Ovary (tissue), 9 donors: ENCODE measurements around the gene SLC24A1. TPM values are rescaled to one million over a fixed set of nuclear protein-coding genes. Genes with fewer than 3 reads are reported as not detected.

Source experiments
- DNase-seq, 5 donors: peaks; one replicate each; pipeline ENCODE4 v3.0.0-alpha.2; 2019 to 2020
- H3K27ac ChIP-seq, 2 donors: fragments of 200-600 bp; one replicate each; pipeline versions ENCODE4 v1.5.1 to v1.8.0; 2019 to 2022
- H3K27me3 ChIP-seq: fragments of 200-600 bp; one replicate; pipeline ENCODE4 v1.8.0; 2022
- H3K36me3 ChIP-seq: fragments of 200-600 bp; sonication (generic); one replicate; pipeline ENCODE4 v1.5.1; 2019
- H3K4me1 ChIP-seq: one replicate; pipeline ENCODE4 v1.8.1; 2013; ENCODE audit warnings: mild to moderate bottlenecking, moderate library complexity; ENCODE audit not compliant: insufficient read depth
- H3K4me3 ChIP-seq: fragments of 200-600 bp; sonication (generic); one replicate; pipeline ENCODE4 v1.5.1; 2017
- H3K9me3 ChIP-seq, 2 donors: fragments of 200-600 bp in 1 of 2; sonication (generic) in 1 of 2; one replicate each; pipeline versions ENCODE4 v1.5.1 to v1.8.1; 2013 to 2019; ENCODE audit warnings: mild to moderate bottlenecking in 1 of 2, moderate library complexity in 1 of 2
- EP300 ChIP-seq: sonication (generic); formaldehyde crosslinking; IDR thresholded peaks from one replicate; pipeline ENCODE4 v1.6.1; 2017; ENCODE audit warnings: antibody characterized with exemption
- POLR2A ChIP-seq: fragments of 450-650 bp; IDR thresholded peaks from one replicate; pipeline ENCODE4 v1.6.1; 2017; ENCODE audit warnings: antibody characterized with exemption, mild to moderate bottlenecking, moderate library complexity
- WGBS, 3 donors: extraction: QIAGEN DNeasy Blood & Tissue Kit in 1 of 3; methylation state at CpG; one replicate each; pipeline versions ENCODE4 v1.1.5 to v1.1.7; 2013 to 2017; 5-methylcytosine and 5-hydroxymethylcytosine counted together
- intact Hi-C, 4 donors: fragments of 100-400 bp; cut with DNase I; formaldehyde crosslinking; loops; one replicate each; pipeline versions ENCODE4 v1.11.0 to v1.15.1; 2022 to 2023
- polyA plus RNA-seq, 2 donors: library from polyadenylated mRNA; stranded (reverse); fragments of 200-250 nt in 1 of 2; fragments of 350-450 nt in 1 of 2; fragmentation: Illumina TruSeq in 1 of 2; extraction: RNeasy Lipid Tissue Mini Kit (QIAGEN cat#74804) in 1 of 2; gene quantifications; one replicate each; pipeline ENCODE4 v1.2.3, GENCODE V29; 2013 to 2014
- total RNA-seq, 7 donors: library from RNA; depleted of rRNA in 2 of 7; stranded (reverse); fragments of >200 nt in 2 of 7; fragmentation: NEBNext Ultra II Directional in 3 of 7; extraction: Animal tissue kit (Norgen Biotek cat#: 25700) in 3 of 7; gene quantifications; one replicate each; pipeline versions ENCODE4 v1.1.0 to v1.2.4, GENCODE V29; 2016 to 2023
- TF ChIP-seq, protein P1 (sequence below), 3 donors: fragments of 450-650 bp in 2 of 3; fragments of 200-600 bp in 1 of 3; IDR thresholded peaks; one replicate each; pipeline versions ENCODE4 v1.5.1 to v1.8.0; 2016 to 2022; ENCODE audit warnings: antibody characterized with exemption in 3 of 3, mild to moderate bottlenecking in 1 of 3
- donor health status: DM: no; HTN: no; CAD: no; lungs with moderate emphysema.
- donor health status: DM: no; HTN: no; CAD: no.
- donor health status: Bipolar disorder and iron deficiency.
- donor health status: DM: yes; HTN: yes; CAD: no.
- donor health status: DM: no; HTN: no; CAD: no.
- donor health status: DM: yes; HTN: yes; CAD: no.

The SLC24A1 gene
- total and polyA plus RNA-seq, 9 donors: 4.5 to 17.4 (median 11.3) TPM

DNA sequence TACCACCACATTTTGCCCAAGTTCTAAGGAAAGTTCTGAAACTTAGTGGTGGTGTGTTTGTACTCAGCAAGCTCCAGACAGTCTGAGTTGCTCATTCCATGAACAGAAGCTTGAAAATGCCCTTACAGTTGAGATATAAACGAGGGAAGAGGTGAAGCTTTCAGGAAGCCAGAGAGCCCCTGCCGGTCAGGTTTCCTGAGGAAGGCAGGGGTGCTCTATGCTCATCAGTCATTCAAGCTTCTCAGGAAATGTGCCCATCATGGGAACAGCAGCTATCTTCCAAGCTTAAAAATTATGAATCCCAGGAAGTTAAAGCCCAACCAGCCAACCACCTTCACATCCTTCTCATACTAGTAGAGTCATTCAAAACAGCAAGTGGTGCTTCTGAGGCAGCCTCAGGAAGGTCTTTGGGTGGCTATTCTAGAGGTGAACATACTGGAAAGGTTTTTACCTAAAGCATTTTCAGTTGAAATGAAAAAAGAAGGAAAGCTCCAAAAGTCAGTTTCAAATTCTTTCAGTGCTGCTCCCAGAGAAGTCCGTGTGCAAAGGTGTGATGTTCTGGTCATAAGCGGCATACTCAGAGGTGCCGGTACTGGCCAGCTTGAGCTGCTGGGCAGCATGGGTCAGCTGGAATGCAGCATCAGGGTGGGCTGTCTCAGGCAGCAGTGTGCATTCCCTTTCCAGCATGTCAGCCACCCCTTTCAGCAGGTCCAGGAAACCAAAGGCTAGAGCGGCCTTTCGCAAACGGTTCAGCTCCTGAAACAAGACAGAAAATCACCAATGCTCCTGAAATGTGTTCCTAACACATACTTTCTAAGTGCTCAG is 42.6 kb upstream of the SLC24A1 start:
- H3K27ac ChIP-seq: no peak overlapping the region
- DNase-seq: no peak
- no peaks in the 10 kb centered on the region for H3K36me3 ChIP-seq
- TF ChIP-seq POLR2A (no peak), EP300 (no peak)
- TF ChIP-seq, protein P1, sequence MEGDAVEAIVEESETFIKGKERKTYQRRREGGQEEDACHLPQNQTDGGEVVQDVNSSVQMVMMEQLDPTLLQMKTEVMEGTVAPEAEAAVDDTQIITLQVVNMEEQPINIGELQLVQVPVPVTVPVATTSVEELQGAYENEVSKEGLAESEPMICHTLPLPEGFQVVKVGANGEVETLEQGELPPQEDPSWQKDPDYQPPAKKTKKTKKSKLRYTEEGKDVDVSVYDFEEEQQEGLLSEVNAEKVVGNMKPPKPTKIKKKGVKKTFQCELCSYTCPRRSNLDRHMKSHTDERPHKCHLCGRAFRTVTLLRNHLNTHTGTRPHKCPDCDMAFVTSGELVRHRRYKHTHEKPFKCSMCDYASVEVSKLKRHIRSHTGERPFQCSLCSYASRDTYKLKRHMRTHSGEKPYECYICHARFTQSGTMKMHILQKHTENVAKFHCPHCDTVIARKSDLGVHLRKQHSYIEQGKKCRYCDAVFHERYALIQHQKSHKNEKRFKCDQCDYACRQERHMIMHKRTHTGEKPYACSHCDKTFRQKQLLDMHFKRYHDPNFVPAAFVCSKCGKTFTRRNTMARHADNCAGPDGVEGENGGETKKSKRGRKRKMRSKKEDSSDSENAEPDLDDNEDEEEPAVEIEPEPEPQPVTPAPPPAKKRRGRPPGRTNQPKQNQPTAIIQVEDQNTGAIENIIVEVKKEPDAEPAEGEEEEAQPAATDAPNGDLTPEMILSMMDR (IDR thresholded peaks at IDR 0.05): no peak
- H3K27me3 ChIP-seq: no peaks in the 10 kb centered on the region
- peaks cover 5% of the 10 kb centered on the region for H3K4me1 ChIP-seq
- WGBS, 3 donors: 74 to 76% (median 74%) methylated on average over 8 of the region's 8 CpGs
- H3K4me3 ChIP-seq: no peak overlapping the region
- no peaks in the 10 kb centered on the region for H3K9me3 ChIP-seq
- intact Hi-C loops: no loop called here

DNA sequence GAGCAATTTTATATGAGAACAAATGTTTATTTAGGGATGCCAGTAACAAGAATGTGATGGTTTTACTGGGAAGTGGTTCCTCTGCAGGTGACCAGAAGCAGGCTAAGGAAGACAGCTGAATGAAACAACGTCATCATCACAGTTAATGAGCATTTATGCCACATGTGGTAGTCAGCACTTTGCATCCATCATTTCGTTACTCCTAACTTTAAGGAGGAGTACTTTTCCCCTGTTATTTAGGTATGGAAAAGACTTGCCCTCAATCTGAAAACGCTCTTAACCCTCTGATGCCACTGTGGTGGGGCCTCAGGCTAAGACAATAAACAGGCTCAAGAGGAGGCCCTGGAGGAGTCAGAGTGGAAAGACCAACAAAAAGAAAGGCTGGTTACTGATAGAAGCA is 42.0 kb upstream of the SLC24A1 start:
- intact Hi-C loops: no loop called here
- no peak for TF ChIP-seq POLR2A
- TF ChIP-seq EP300: no peak
- TF ChIP-seq, protein P1 (IDR thresholded peaks at IDR 0.05): no peak
- H3K36me3 ChIP-seq: no peaks in the 10 kb centered on the region

DNA sequence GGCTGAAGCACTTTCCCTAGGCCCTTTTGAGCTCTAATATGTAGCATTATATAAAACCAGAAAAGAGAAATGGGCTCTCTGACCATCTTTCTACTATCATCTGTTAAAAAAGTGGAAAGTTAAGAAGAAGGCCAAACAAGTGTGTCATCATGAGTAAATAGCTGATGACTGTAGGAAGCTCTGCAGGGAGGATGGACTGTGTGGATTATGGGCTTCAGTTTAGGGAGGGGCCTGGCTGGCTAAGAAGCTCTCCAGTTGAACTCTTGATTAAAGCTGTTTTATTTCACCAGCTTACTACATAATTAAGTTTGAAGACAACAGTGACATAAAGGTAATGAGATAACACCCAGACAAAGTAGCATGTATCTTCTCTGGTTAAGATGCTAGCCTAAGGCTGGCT is 41.5 kb upstream of the SLC24A1 start:
- Histone ChIP-seq H3K36me3 (no peaks in the 10 kb centered on the region), H3K27me3 (no peaks in the 10 kb centered on the region), H3K9me3 (no peaks in the 10 kb centered on the region), H3K4me1 (peaks cover 5% of the 10 kb centered on the region), H3K4me3 (no peak overlapping the region), H3K27ac (no peak overlapping the region)
- DNase-seq: no peak
- TF ChIP-seq, protein P1 (IDR thresholded peaks at IDR 0.05): no peak
- TF ChIP-seq EP300 (no peak), POLR2A (no peak)
- intact Hi-C loops: no loop called here

More for the DNA sequence above, 42.0 kb upstream of the SLC24A1 start:
- Histone ChIP-seq H3K27ac (no peak overlapping the region), H3K9me3 (no peaks in the 10 kb centered on the region), H3K4me3 (no peak overlapping the region), H3K27me3 (no peaks in the 10 kb centered on the region), H3K4me1 (peaks cover 5% of the 10 kb centered on the region)
- no peak for DNase-seq
- 77 to 82% (median 81%) methylated on average over 3 of the region's 3 CpGs for WGBS, 3 donors

DNA sequence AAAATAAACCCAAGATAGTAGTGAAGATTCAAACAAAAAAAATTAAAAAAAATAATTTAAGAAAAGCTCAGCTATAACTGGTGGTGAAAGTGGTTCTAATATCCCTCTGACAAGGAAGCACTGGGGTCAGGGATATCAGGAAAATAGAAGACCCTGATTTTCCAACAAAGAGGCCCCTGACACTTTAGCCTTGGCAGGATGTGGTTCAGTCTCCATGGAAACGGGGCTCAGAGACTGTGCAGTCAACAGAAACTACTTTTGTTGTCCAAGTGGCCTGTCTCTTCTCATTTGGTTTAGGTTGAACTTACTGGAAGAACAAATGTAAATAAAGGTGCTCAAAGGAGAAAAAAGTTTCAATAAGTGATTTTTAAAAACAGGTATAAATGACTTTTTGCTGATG is 38.0 kb upstream of the SLC24A1 start:
- Histone ChIP-seq H3K36me3 (no peaks in the 10 kb centered on the region), H3K27ac (no peak overlapping the region), H3K4me1 (no peaks in the 10 kb centered on the region), H3K4me3 (no peak overlapping the region), H3K9me3 (no peaks in the 10 kb centered on the region), H3K27me3 (no peaks in the 10 kb centered on the region)
- TF ChIP-seq EP300 (no peak), POLR2A (no peak)
- TF ChIP-seq, protein P1 (IDR thresholded peaks at IDR 0.05): no peak
- DNase-seq: no peak
- intact Hi-C loops: no loop called here
- 20 to 37% (median 23%) methylated on average over 1 of the region's 1 CpG for WGBS, 3 donors
